ENCODE measurements around the gene WDR31.

DNA sequence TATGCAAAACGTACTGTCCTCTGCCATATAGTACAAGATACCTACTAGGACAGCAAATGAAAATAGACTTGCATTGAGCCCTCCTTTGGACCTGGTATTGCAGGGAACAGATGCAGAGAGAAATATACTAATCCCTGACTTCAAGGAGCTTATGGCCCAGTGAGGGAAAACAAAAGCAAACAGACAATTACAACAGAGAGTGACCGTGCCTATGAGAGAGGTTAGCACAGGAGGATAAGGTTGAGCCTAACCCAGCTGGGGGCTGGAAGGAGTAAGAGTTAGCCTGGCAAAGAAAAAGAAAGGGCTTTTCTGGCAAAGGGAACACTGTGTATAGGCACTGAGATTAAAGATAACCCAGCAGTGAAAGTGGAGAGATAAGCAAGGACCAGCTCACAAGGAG, 70.2 kb downstream of the WDR31 start:
- TF ChIP-seq, protein P1, sequence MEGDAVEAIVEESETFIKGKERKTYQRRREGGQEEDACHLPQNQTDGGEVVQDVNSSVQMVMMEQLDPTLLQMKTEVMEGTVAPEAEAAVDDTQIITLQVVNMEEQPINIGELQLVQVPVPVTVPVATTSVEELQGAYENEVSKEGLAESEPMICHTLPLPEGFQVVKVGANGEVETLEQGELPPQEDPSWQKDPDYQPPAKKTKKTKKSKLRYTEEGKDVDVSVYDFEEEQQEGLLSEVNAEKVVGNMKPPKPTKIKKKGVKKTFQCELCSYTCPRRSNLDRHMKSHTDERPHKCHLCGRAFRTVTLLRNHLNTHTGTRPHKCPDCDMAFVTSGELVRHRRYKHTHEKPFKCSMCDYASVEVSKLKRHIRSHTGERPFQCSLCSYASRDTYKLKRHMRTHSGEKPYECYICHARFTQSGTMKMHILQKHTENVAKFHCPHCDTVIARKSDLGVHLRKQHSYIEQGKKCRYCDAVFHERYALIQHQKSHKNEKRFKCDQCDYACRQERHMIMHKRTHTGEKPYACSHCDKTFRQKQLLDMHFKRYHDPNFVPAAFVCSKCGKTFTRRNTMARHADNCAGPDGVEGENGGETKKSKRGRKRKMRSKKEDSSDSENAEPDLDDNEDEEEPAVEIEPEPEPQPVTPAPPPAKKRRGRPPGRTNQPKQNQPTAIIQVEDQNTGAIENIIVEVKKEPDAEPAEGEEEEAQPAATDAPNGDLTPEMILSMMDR (IDR thresholded peaks at IDR 0.05) = no peak
- TF ChIP-seq POLR2A (IDR thresholded peaks at IDR 0.05) = no peak

All from stomach (tissue), 4 donors.